Mesenchymal stem cell (in vitro differentiated cells and primary cell): ENCODE data around the gene ZNF324.

Experiments used
- DNase-seq: peaks from one replicate; pipeline ENCODE4 v3.0.0-alpha.2; 2013
- H2AFZ ChIP-seq: one replicate; pipeline ENCODE4 v1.6.1; 2013; ENCODE audit warnings: low read depth, mild to moderate bottlenecking, control low read depth, inconsistent platforms, low read length, moderate library complexity
- H2AK5ac ChIP-seq: 2 replicates; pipeline ENCODE4 v1.6.1; 2013; ENCODE audit warnings: low read length, moderate library complexity, mild to moderate bottlenecking, inconsistent platforms; ENCODE audit not compliant: severe bottlenecking
- H2BK120ac ChIP-seq: one replicate; pipeline ENCODE4 v1.6.1; 2013; ENCODE audit warnings: low read depth, mild to moderate bottlenecking, inconsistent platforms, low read length, moderate library complexity
- H2BK12ac ChIP-seq, 2 experiments: one replicate each; pipeline ENCODE4 v1.6.1; 2013; ENCODE audit warnings: inconsistent platforms in 2 of 2, low read length in 2 of 2, mild to moderate bottlenecking in 2 of 2, moderate library complexity in 2 of 2, control low read depth in 1 of 2
- H2BK15ac ChIP-seq: one replicate; pipeline ENCODE4 v1.6.1; 2013; ENCODE audit warnings: mild to moderate bottlenecking, low read depth, inconsistent platforms; ENCODE audit not compliant: poor library complexity, severe bottlenecking
- H2BK5ac ChIP-seq: 2 replicates; pipeline ENCODE4 v1.6.1; 2013; ENCODE audit warnings: low read depth, mild to moderate bottlenecking, low read length, control low read depth, inconsistent platforms; ENCODE audit not compliant: poor library complexity, severe bottlenecking
- H3K14ac ChIP-seq, 2 experiments: one replicate each; pipeline ENCODE4 v1.6.1; 2013; ENCODE audit warnings: inconsistent platforms in 2 of 2, low read length in 2 of 2, control low read depth in 1 of 2, mild to moderate bottlenecking in 1 of 2, moderate library complexity in 1 of 2
- H3K18ac ChIP-seq, 2 experiments: one replicate each; pipeline ENCODE4 v1.6.1; 2013; ENCODE audit warnings: inconsistent platforms in 2 of 2, low read length in 2 of 2, control low read depth in 1 of 2, low read depth in 1 of 2, mild to moderate bottlenecking in 1 of 2
- H3K23ac ChIP-seq, 2 experiments: one replicate each; pipeline ENCODE4 v1.6.1; 2013; ENCODE audit warnings: inconsistent platforms in 2 of 2, low read length in 2 of 2, mild to moderate bottlenecking in 2 of 2, moderate library complexity in 2 of 2, control low read depth in 1 of 2
- H3K27ac ChIP-seq: 2 replicates; pipeline ENCODE4 v1.5.1; 2013; ENCODE audit warnings: mild to moderate bottlenecking, moderate library complexity, low read length, control low read depth, inconsistent platforms; ENCODE audit not compliant: poor library complexity, severe bottlenecking
- H3K27me3 ChIP-seq, 2 experiments: 2 replicates each; pipeline versions ENCODE4 v1.6.1 to v1.7.0; 2013; ENCODE audit warnings: low read length in 2 of 2, mild to moderate bottlenecking in 2 of 2, moderate library complexity in 2 of 2, control low read depth in 1 of 2, inconsistent platforms in 1 of 2; ENCODE audit not compliant: control insufficient read depth in 1 of 2, insufficient read depth in 1 of 2
- H3K36me3 ChIP-seq, 2 experiments: 2 replicates each; pipeline versions ENCODE4 v1.6.1 to v1.7.0; 2013; ENCODE audit warnings: low read length in 2 of 2, control low read depth in 1 of 2, inconsistent platforms in 1 of 2, low read depth in 1 of 2, mild to moderate bottlenecking in 1 of 2; ENCODE audit not compliant: insufficient read depth in 2 of 2, control insufficient read depth in 1 of 2
- H3K4ac ChIP-seq, 2 experiments: one replicate each; pipeline ENCODE4 v1.6.1; 2013; ENCODE audit warnings: inconsistent platforms in 2 of 2, low read length in 2 of 2, mild to moderate bottlenecking in 2 of 2, moderate library complexity in 2 of 2, control low read depth in 1 of 2, low read depth in 1 of 2
- H3K4me1 ChIP-seq: 2 replicates; pipeline ENCODE4 v1.6.1; 2013; ENCODE audit warnings: low read depth, low read length, control low read depth; ENCODE audit not compliant: control insufficient read depth, insufficient read depth
- H3K4me2 ChIP-seq: 2 replicates; pipeline ENCODE4 v1.6.1; 2013; ENCODE audit warnings: low read length, mild to moderate bottlenecking, inconsistent platforms; ENCODE audit not compliant: poor library complexity, severe bottlenecking
- H3K4me3 ChIP-seq, 2 experiments: 2 replicates each; pipeline versions ENCODE4 v1.5.1 to v1.7.0; 2013; ENCODE audit warnings: low read length in 2 of 2, mild to moderate bottlenecking in 2 of 2, control low read depth in 1 of 2, low read depth in 1 of 2; ENCODE audit not compliant: insufficient read depth in 1 of 2
- H3K79me1 ChIP-seq: replicated peaks from 2 replicates; pipeline ENCODE4 v1.6.1; 2013; ENCODE audit warnings: mild to moderate bottlenecking, control low read depth, low read length, inconsistent platforms; ENCODE audit not compliant: poor library complexity, severe bottlenecking
- H3K9ac ChIP-seq: 2 replicates; pipeline ENCODE4 v1.7.0; 2013; ENCODE audit warnings: mild to moderate bottlenecking, low read length, moderate library complexity
- H3K9me3 ChIP-seq: 2 replicates; pipeline ENCODE4 v1.7.0; 2013; ENCODE audit warnings: mild to moderate bottlenecking, low read length; ENCODE audit not compliant: control insufficient read depth
- H4K8ac ChIP-seq: one replicate; pipeline ENCODE4 v1.6.1; 2013; ENCODE audit warnings: inconsistent platforms, mild to moderate bottlenecking, low read length, moderate library complexity
- H4K91ac ChIP-seq: one replicate; pipeline ENCODE4 v1.6.1; 2013; ENCODE audit warnings: mild to moderate bottlenecking, low read length, inconsistent platforms
- WGBS: methylation state at CpG from one replicate; pipeline ENCODE4 v1.1.7; 2013; ENCODE audit warnings: mixed read lengths; 5-methylcytosine and 5-hydroxymethylcytosine counted together

The ZNF324 gene

GRCh38 chr19:58492265-58492664 is 25.4 kb downstream of the ZNF324 start:
- Histone ChIP-seq H3K4ac (no peak overlapping the region), H3K9ac (no peak overlapping the region), H3K79me1 (peaks cover 1% of the 10 kb centered on the region), H4K91ac (no peak overlapping the region), H3K4me3 (no peak overlapping the region), H2BK12ac (no peak overlapping the region), H3K36me3 (peaks cover 0 to 4% of the 10 kb centered on the region in 2 experiments), H3K9me3 (no peaks in the 10 kb centered on the region), H2BK5ac (no peak overlapping the region), H3K4me2 (no peak overlapping the region), H2AFZ (no peak overlapping the region), H3K27ac (no peak overlapping the region), H2BK15ac (no peak overlapping the region), H4K8ac (no peak overlapping the region), H3K23ac (no peak overlapping the region), H3K27me3 (no peaks in the 10 kb centered on the region), H2BK120ac (no peak overlapping the region), H3K14ac (no peak overlapping the region), H2AK5ac (no peak overlapping the region), H3K4me1 (no peaks in the 10 kb centered on the region), H3K18ac (no peak overlapping the region)
- WGBS: 89% methylated on average over 12 of the region's 14 CpGs
- no peak for DNase-seq

- H2BK15ac ChIP-seq: no peak overlapping the region
These were observed 30.8 kb downstream of the ZNF324 start for GRCh38 chr19:58497634-58498170.

GRCh38 chr19:58498316-58499020 is 31.6 kb downstream of the ZNF324 start:
- WGBS: 59% methylated on average over 22 of the region's 22 CpGs
- no peak overlapping the region for H2BK15ac ChIP-seq

More at GRCh38 chr19:58497634-58498170, 30.8 kb downstream of the ZNF324 start:
- H3K14ac ChIP-seq: no peak overlapping the region
- no peak overlapping the region for H2AFZ ChIP-seq
- H4K8ac ChIP-seq: peak overlapping the region; percentile 7
- peaks cover 0 to 3% of the 10 kb centered on the region in 2 experiments for H3K36me3 ChIP-seq
- no peak overlapping the region for H2AK5ac ChIP-seq
- no peak overlapping the region for H3K27ac ChIP-seq
- H3K9ac ChIP-seq: no peak overlapping the region
- H3K4me2 ChIP-seq: no peak overlapping the region
- H3K23ac ChIP-seq: no peak overlapping the region
- no peak overlapping the region for H2BK12ac ChIP-seq
- WGBS: 91% methylated on average over 8 of the region's 8 CpGs
- no peak overlapping the region for H4K91ac ChIP-seq
- H3K4me1 ChIP-seq: peaks cover 15% of the 10 kb centered on the region
- no peaks in the 10 kb centered on the region for H3K27me3 ChIP-seq
- H3K9me3 ChIP-seq: no peaks in the 10 kb centered on the region
- DNase-seq: no peak
- H2BK120ac ChIP-seq: no peak overlapping the region
- H3K4me3 ChIP-seq: no peak overlapping the region
- H3K18ac ChIP-seq: no peak overlapping the region
- H3K4ac ChIP-seq: peak overlapping the region in 1 of 2 experiments; percentile 8
- peaks cover 17% of the 10 kb centered on the region for H3K79me1 ChIP-seq
- H2BK5ac ChIP-seq: no peak overlapping the region

More at GRCh38 chr19:58498316-58499020, 31.6 kb downstream of the ZNF324 start:
- peaks cover 15% of the 10 kb centered on the region for H3K4me1 ChIP-seq
- H3K27ac ChIP-seq: no peak overlapping the region
- no peak overlapping the region for H2AK5ac ChIP-seq
- DNase-seq: no peak
- no peak overlapping the region for H2BK120ac ChIP-seq
- H2BK5ac ChIP-seq: no peak overlapping the region
- peak overlapping the region; percentile 9 for H4K91ac ChIP-seq
- peaks cover 17% of the 10 kb centered on the region for H3K79me1 ChIP-seq
- H2BK12ac ChIP-seq: peak overlapping the region in 1 of 2 experiments; percentile 17
- peaks cover 0 to 3% of the 10 kb centered on the region in 2 experiments for H3K36me3 ChIP-seq
- no peaks in the 10 kb centered on the region for H3K27me3 ChIP-seq
- no peaks in the 10 kb centered on the region for H3K9me3 ChIP-seq
- peak overlapping the region; percentile 41 for H4K8ac ChIP-seq
- H3K9ac ChIP-seq: peak overlapping the region; percentile 27
- peak overlapping the region; percentile 56 to 85 for H3K4me3 ChIP-seq
- no peak overlapping the region for H3K14ac ChIP-seq
- peak overlapping the region; percentile 36 for H2AFZ ChIP-seq
- peak overlapping the region in 1 of 2 experiments; percentile 47 for H3K4ac ChIP-seq
- H3K18ac ChIP-seq: peak overlapping the region; percentile 12 to 15
- no peak overlapping the region for H3K23ac ChIP-seq
- H3K4me2 ChIP-seq: peak overlapping the region; percentile 77
